Uterus (tissue), 4 donors: ENCODE results near the gene NAA35. TPM values are rescaled to one million over a fixed set of nuclear protein-coding genes. Genes with fewer than 3 reads are reported as not detected.
A peak's percentile ranks its signal among the peaks of the same experiment; 100 is the strongest.

Experiments used
- DNase-seq, 2 donors: peaks; one replicate each; pipeline ENCODE4 v3.0.0-alpha.2; 2019 to 2020
- H3K27ac ChIP-seq, 2 donors: fragments of 200-600 bp; sonication (generic); 1 replicate in 1 of 2; 2 replicates in 1 of 2; pipeline ENCODE4 v1.5.1; 2016 to 2018
- H3K27me3 ChIP-seq, 2 donors: fragments of 200-600 bp; sonication (generic); one replicate each; pipeline ENCODE4 v1.5.1; 2018 to 2019; ENCODE audit warnings: control low read depth in 1 of 2
- H3K36me3 ChIP-seq, 2 donors: fragments of 200-600 bp; sonication (generic); one replicate each; pipeline ENCODE4 v1.5.1; 2019; ENCODE audit warnings: control low read depth in 1 of 2
- H3K4me1 ChIP-seq, 2 donors: fragments of 200-600 bp; sonication (generic); one replicate each; pipeline ENCODE4 v1.5.1; 2018 to 2019; ENCODE audit warnings: control low read depth in 1 of 2
- H3K4me3 ChIP-seq, 2 donors: fragments of 200-600 bp; sonication (generic); 1 replicate in 1 of 2; 2 replicates in 1 of 2; pipeline ENCODE4 v1.5.1; 2018 to 2019; ENCODE audit warnings: mild to moderate bottlenecking in 1 of 2
- H3K9me3 ChIP-seq, 2 donors: fragments of 200-600 bp; sonication (generic); one replicate each; pipeline ENCODE4 v1.5.1; 2019; ENCODE audit warnings: control low read depth in 1 of 2
- POLR2A ChIP-seq, 2 donors: fragments of 450-650 bp; IDR thresholded peaks; one replicate each; pipeline ENCODE4 v1.6.1; 2016; ENCODE audit warnings: antibody characterized with exemption in 2 of 2, mild to moderate bottlenecking in 1 of 2, moderate library complexity in 1 of 2
- intact Hi-C: fragments of 100-400 bp; cut with DNase I; formaldehyde crosslinking; loops from one replicate; pipeline ENCODE4 v1.15.1; 2023; ENCODE audit warnings: low total_unique reads
- total RNA-seq, 4 donors: library from RNA; depleted of rRNA in 3 of 4; stranded (reverse); fragments of >200 nt in 3 of 4; gene quantifications; one replicate each; pipeline versions ENCODE4 v1.1.0 to v1.2.4, GENCODE V29; 2014 to 2023
- TF ChIP-seq, protein P1 (sequence below), 4 experiments: fragments of 200-600 bp in 2 of 4; fragments of 450-650 bp in 2 of 4; sonication (generic) in 2 of 4; IDR thresholded peaks; one replicate each; pipeline ENCODE4 v1.5.1; 2016 to 2019; ENCODE audit warnings: antibody characterized with exemption in 4 of 4, mild to moderate bottlenecking in 2 of 4, moderate library complexity in 1 of 4
- donor health status: DM: yes; HTN: yes; CAD: no.

The NAA35 gene
- total RNA-seq, 4 donors from 2014 or later, result 4.4 to 48.1 (median 19.6) TPM

DNA sequence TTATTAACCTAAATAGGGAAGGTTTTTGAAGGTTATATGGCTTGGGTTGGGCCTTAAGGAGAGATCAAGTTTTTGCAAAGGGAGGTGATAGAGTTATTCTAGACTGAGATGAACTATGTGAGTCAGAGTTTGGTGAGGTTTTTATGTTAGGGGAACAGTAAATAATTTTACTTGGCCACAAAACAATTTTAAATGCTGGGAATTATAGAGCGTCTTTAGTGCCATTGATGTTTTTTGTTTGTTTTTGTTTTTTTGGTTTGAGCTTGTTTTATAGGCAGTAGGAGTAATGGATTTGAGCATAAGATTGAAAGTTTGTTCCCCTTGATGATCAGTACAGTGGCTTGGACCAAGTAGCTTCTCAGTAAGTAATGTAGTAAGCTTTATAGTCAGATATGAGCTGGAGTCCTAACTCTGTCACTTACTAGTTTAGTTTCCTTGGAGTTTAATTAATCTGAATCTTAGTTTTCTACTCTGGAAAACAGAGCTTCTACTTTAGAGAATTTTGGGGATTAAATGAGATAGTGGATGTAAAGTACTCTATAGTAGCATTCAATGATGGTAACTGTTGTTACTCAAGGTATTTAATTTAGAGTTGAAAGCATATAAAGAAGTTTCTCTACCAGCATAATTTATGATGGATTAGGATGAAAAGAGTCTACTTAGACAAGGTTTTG, 2.9 kb downstream of the NAA35 start:
- DNase-seq, result no peak
- no peak for TF ChIP-seq POLR2A (IDR thresholded peaks at IDR 0.05)
- TF ChIP-seq, protein P1, sequence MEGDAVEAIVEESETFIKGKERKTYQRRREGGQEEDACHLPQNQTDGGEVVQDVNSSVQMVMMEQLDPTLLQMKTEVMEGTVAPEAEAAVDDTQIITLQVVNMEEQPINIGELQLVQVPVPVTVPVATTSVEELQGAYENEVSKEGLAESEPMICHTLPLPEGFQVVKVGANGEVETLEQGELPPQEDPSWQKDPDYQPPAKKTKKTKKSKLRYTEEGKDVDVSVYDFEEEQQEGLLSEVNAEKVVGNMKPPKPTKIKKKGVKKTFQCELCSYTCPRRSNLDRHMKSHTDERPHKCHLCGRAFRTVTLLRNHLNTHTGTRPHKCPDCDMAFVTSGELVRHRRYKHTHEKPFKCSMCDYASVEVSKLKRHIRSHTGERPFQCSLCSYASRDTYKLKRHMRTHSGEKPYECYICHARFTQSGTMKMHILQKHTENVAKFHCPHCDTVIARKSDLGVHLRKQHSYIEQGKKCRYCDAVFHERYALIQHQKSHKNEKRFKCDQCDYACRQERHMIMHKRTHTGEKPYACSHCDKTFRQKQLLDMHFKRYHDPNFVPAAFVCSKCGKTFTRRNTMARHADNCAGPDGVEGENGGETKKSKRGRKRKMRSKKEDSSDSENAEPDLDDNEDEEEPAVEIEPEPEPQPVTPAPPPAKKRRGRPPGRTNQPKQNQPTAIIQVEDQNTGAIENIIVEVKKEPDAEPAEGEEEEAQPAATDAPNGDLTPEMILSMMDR (IDR thresholded peaks at IDR 0.05), result no peak
- H3K4me1 ChIP-seq, result peaks cover 0 to 8% of the 10 kb centered on the region in 2 donors
- H3K4me3 ChIP-seq, result no peak overlapping the region
- H3K36me3 ChIP-seq, result no peaks in the 10 kb centered on the region
- H3K27ac ChIP-seq, result peak overlapping the region in 1 of 2 donors; percentile 25
- intact Hi-C loops, result no loop called here
- no peaks in the 10 kb centered on the region for H3K27me3 ChIP-seq
- H3K9me3 ChIP-seq, result no peaks in the 10 kb centered on the region

DNA sequence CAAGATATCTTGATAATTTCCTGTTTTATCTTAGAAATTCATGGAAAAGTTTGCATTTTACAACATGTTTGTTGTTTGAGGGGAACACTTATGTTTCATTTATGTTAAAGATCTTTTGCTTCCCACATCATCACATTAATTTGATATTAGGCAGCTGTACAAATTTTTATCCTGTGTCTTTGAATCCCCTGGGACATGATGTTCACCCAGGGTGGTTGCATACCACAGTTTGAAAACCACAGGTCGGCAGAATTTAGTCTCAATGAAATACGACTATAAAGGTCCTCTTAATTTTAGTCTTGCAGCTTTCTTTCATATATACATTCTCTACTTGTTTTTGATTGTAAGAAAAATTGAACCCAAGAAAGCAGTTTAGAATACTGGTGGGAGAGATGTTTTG, 3.7 kb downstream of the NAA35 start:
- no peaks in the 10 kb centered on the region for H3K36me3 ChIP-seq
- peak overlapping the region in 1 of 2 donors; percentile 25 for H3K27ac ChIP-seq
- no peak for DNase-seq
- TF ChIP-seq, protein P1 (IDR thresholded peaks at IDR 0.05), result no peak
- TF ChIP-seq POLR2A (IDR thresholded peaks at IDR 0.05), result no peak
- H3K9me3 ChIP-seq, result no peaks in the 10 kb centered on the region
- H3K4me1 ChIP-seq, result peaks cover 0 to 8% of the 10 kb centered on the region in 2 donors
- H3K4me3 ChIP-seq, result no peak overlapping the region
- H3K27me3 ChIP-seq, result no peaks in the 10 kb centered on the region
- intact Hi-C loops, result no loop called here

DNA sequence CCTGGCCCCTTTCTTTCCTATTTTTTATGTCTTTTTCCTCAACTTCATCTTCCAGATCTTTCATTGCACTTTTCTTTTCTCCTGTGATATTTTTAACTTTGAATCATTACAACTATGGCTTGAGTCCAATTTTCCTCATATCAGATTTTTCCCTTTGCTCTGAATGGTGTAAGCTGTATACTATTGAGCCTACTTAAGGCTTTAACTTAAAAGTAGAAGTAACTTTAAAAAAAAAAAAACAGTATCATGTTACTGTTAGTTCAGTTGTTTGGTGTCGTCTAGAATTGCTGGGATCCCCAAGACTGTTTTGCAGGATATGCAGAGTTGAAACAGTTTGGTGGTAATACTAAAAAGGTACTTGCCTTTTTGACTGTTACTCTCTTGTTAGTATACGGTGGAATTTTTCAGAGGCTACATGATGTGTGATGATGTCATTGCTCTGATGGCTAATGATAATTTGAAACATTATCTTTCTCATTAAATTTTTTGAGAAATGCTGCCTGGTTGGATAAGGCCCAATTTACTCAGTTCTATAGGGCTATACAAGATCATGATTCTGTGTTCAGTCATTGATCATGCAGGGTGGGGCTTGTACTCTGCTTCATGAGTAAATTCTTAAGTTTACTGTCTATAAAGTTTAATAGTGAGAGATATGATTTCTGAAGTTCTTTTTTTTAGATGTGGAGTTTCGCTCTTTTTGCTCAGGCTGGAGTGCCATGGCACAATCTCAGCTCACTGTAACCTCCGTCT, 8.8 kb downstream of the NAA35 start:
- Histone ChIP-seq H3K4me1 (no peaks in the 10 kb centered on the region), H3K27ac (peak overlapping the region in 1 of 2 donors; percentile 17), H3K27me3 (no peaks in the 10 kb centered on the region), H3K9me3 (no peaks in the 10 kb centered on the region), H3K36me3 (no peaks in the 10 kb centered on the region), H3K4me3 (no peak overlapping the region)
- intact Hi-C loops, result no loop called here
- no peak for DNase-seq
- TF ChIP-seq POLR2A (IDR thresholded peaks at IDR 0.05), result no peak
- TF ChIP-seq, protein P1 (IDR thresholded peaks at IDR 0.05), result no peak

DNA sequence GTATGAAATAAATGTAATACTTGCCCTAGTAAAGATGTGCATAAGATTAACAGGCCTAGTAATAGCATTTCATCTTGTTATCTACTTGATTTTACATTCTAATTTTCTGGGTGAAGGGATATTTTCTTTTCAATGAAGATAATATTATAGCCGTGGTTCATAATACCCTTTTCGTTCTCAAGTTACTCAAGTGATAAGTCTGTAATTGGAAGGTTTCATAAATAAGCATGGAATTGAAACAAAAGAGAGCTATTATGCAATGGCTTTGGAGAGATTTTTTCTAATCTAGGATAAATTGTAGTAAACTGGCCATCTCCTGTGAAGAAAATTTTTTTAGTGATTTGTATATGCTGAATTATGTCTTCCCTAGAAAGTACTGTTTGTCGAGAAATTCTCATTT, 19.0 kb downstream of the NAA35 start:
- no peaks in the 10 kb centered on the region for H3K4me1 ChIP-seq
- intact Hi-C loops, result no loop called here
- no peaks in the 10 kb centered on the region for H3K27me3 ChIP-seq
- H3K4me3 ChIP-seq, result no peak overlapping the region
- no peaks in the 10 kb centered on the region for H3K9me3 ChIP-seq
- no peak overlapping the region for H3K27ac ChIP-seq
- TF ChIP-seq, protein P1 (IDR thresholded peaks at IDR 0.05), result no peak
- no peak for TF ChIP-seq POLR2A (IDR thresholded peaks at IDR 0.05)
- no peaks in the 10 kb centered on the region for H3K36me3 ChIP-seq
- no peak for DNase-seq

DNA sequence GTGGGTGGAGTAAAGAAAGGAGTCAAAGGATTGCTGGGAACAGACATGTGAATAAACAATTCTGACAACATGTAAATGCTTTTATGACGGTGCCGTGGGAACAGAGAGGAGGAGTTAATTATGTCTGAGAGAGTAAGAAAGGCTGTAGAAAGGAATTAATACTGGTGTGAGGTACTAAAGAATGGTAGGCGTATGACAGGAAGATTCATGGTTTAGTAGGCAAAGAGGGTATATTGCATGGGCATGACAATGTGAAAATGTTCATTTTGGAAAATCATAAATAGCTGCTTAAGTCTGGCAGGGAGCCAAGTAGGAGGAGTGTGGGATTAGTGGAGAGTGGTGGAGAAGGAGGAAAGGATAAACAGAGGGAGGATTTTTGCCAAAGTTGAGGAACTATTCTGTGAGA, 19.7 kb downstream of the NAA35 start:
- no peak for TF ChIP-seq POLR2A (IDR thresholded peaks at IDR 0.05)
- TF ChIP-seq, protein P1 (IDR thresholded peaks at IDR 0.05), result no peak
- peak overlapping the region in 1 of 2 donors; percentile 30 for H3K27ac ChIP-seq
- no peaks in the 10 kb centered on the region for H3K36me3 ChIP-seq
- no peak for DNase-seq
- H3K4me1 ChIP-seq, result no peaks in the 10 kb centered on the region
- H3K27me3 ChIP-seq, result no peaks in the 10 kb centered on the region
- intact Hi-C loops, result no loop called here
- no peaks in the 10 kb centered on the region for H3K9me3 ChIP-seq
- no peak overlapping the region for H3K4me3 ChIP-seq
